HUES64 (cell line): ENCODE measurements around the gene FBXO24. TPM values are rescaled to one million over a fixed set of nuclear protein-coding genes. Genes with fewer than 3 reads are reported as not detected.
A peak's percentile ranks its signal among the peaks of the same experiment; 100 is the strongest.
"Not testable (repeated sequence)": the region's sequence is repeated elsewhere in the genome, so short reads cannot be mapped to it uniquely, and the experiment has no call there.

ENCODE experiments used
- H3K27ac ChIP-seq: 2 replicates; pipeline ENCODE4 v1.7.0; 2013; ENCODE audit warnings: low read depth, low read length, inconsistent platforms
- H3K27me3 ChIP-seq: 2 replicates; pipeline ENCODE4 v1.6.1; 2013; ENCODE audit warnings: mild to moderate bottlenecking, low read length; ENCODE audit not compliant: insufficient read depth
- H3K36me3 ChIP-seq: 2 replicates; pipeline ENCODE4 v1.6.1; 2013; ENCODE audit warnings: mild to moderate bottlenecking, low read length; ENCODE audit not compliant: insufficient read depth
- H3K4me1 ChIP-seq: 2 replicates; pipeline ENCODE4 v1.6.1; 2013; ENCODE audit warnings: mild to moderate bottlenecking, low read length, moderate library complexity; ENCODE audit not compliant: insufficient read depth
- H3K4me3 ChIP-seq: 2 replicates; pipeline ENCODE4 v1.5.1; 2013; ENCODE audit warnings: mild to moderate bottlenecking, low read length, moderate library complexity
- H3K9ac ChIP-seq: 2 replicates; pipeline ENCODE4 v1.6.1; 2013; ENCODE audit warnings: mild to moderate bottlenecking, low read depth, low read length
- H3K9me3 ChIP-seq: 2 replicates; pipeline ENCODE4 v1.6.1; 2013; ENCODE audit warnings: low read depth, low read length; ENCODE audit not compliant: insufficient read depth
- WGBS: fragments of 150-250, 120-280 bp; methylation state at CpG from one replicate; pipeline ENCODE4 v1.1.7; 2013; ENCODE audit warnings: missing lambda C conversion rate; 5-methylcytosine and 5-hydroxymethylcytosine counted together
- polyA plus RNA-seq, 2 experiments: library from polyadenylated mRNA; stranded (reverse); fragments of 50-300 nt; gene quantifications; one replicate each; pipeline ENCODE4 v1.2.3, GENCODE V29; 2013

FBXO24 gene
- polyA plus RNA-seq (2013, experiment 1 of 2) = 0.45 TPM
- polyA plus RNA-seq (2013, experiment 2 of 2) = 0.76 TPM

GRCh38 chr7:100586266-100587025, at the start of gene FBXO24:
Gene FBXO24, plus strand, starts transcription at chr7:100586328. Its CDS starts 298 bp downstream, at chr7:100586626.
- H3K36me3 ChIP-seq = peaks cover 11% of the 10 kb centered on the region
- H3K4me3 ChIP-seq = peak within 1 kb of the TSS; percentile 84
- peak within 1 kb of the TSS; percentile 90 for H3K9ac ChIP-seq
- peaks cover 25% of the 10 kb centered on the region for H3K4me1 ChIP-seq
- H3K9me3 ChIP-seq = no peaks in the 10 kb centered on the region
- WGBS = under 1% methylated on average over 53 of the region's 53 CpGs
- H3K27me3 ChIP-seq = no peaks in the 10 kb centered on the region; the same call in 1 of the 2 replicates
- H3K27ac ChIP-seq = peak within 1 kb of the TSS; percentile 95

DNA sequence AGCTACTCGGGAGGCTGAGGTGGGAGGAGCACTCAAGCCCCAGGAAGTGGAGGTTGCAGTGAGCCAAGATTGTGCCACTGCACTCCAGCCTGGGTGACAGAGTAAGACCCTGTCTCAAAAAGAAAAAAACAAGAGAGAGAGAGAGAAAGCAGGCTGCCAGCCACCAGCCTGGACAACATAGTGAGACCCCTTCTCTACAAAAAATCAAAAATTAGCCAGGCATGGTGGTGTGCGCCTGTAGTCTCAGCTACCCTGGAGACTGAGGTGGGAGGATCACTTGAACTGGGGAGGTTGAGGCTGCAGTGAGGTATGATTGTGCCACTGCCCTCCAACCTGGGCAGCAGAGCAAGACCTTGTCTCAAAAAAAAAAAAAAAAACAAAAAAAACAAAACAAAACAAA, 49.4 kb upstream of the FBXO24 start:
- 88% methylated on average over 2 of the region's 2 CpGs for WGBS
- not testable (repeated sequence) for H3K27ac ChIP-seq, H3K36me3 ChIP-seq, H3K9me3 ChIP-seq, H3K9ac ChIP-seq, H3K27me3 ChIP-seq, H3K4me1 ChIP-seq, H3K4me3 ChIP-seq

DNA sequence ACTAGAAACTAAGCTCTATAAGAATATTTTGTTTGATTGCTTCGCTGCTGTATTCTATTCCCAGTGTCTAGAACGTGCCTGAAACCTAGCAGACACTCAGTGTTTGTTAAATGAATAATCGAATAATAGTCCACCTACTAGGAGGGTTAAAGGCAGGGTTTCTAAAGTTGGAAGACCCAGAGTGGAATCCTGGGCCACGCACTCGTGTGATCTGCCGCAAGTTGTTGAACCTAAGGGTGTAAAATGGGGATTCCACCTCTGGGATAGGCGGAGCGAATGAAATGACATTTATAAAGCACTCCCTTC, 47.8 kb upstream of the FBXO24 start:
- H3K27me3 ChIP-seq = peaks cover 9% of the 10 kb centered on the region
- H3K9me3 ChIP-seq = no peaks in the 10 kb centered on the region
- H3K9ac ChIP-seq = no peak overlapping the region
- H3K27ac ChIP-seq = no peak overlapping the region
- peaks cover 16% of the 10 kb centered on the region for H3K4me1 ChIP-seq
- WGBS = 19% methylated on average over 8 of the region's 8 CpGs
- no peaks in the 10 kb centered on the region for H3K36me3 ChIP-seq
- H3K4me3 ChIP-seq = peak overlapping the region; percentile 66

GRCh38 chr7:100538654-100539435, 47.3 kb upstream of the FBXO24 start, which contains the start of gene AGFG2:
Gene AGFG2, plus strand, starts transcription at chr7:100539203. Its CDS starts 144 bp downstream, at chr7:100539347.
- Histone ChIP-seq H3K36me3 (no peaks in the 10 kb centered on the region), H3K4me1 (peaks cover 22% of the 10 kb centered on the region), H3K4me3 (peak within 1 kb of the TSS; percentile 66), H3K9ac (no peak within 1 kb of the TSS), H3K9me3 (no peaks in the 10 kb centered on the region), H3K27ac (no peak within 1 kb of the TSS), H3K27me3 (peaks cover 9% of the 10 kb centered on the region)
- 1% methylated on average over 60 of the region's 60 CpGs for WGBS

DNA sequence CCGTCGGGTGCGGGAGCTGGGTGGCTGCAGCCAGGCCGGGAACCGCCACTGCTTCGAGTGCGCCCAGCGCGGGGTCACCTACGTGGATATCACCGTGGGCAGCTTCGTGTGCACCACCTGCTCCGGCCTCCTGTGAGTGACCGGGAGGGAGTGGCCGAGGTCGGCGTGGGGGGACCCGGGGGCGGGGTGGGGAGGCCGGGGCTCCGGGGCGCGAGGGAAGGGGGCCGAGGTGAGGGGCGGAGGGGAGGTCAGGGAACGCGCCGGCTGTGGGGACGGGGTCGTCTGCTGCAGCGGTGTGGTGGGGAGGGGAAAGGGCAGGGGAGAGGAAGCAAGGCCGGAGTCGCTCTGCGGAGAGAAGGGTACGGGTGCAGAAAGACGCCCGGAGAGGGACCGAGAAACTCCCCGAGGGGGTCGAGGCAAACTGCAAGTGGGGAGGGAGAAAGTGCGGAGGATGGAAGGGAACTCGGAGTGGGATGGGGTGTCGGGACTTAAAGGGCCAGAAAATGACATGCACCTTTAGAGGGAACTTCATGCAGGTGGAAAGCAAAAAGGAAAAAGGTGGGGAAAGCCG, 46.6 kb upstream of the FBXO24 start:
- under 1% methylated on average over 44 of the region's 44 CpGs for WGBS
- Histone ChIP-seq H3K9ac (no peak overlapping the region), H3K27ac (no peak overlapping the region), H3K36me3 (no peaks in the 10 kb centered on the region), H3K4me3 (peak overlapping the region; percentile 62), H3K9me3 (no peaks in the 10 kb centered on the region), H3K4me1 (peaks cover 27% of the 10 kb centered on the region), H3K27me3 (peaks cover 9% of the 10 kb centered on the region)

GRCh38 chr7:100540073-100540723, 45.9 kb upstream of the FBXO24 start:
- H3K9me3 ChIP-seq = no peaks in the 10 kb centered on the region
- H3K36me3 ChIP-seq = no peaks in the 10 kb centered on the region
- H3K27ac ChIP-seq = no peak overlapping the region
- H3K4me3 ChIP-seq = peak overlapping the region; percentile 62
- no peak overlapping the region for H3K9ac ChIP-seq
- peaks cover 33% of the 10 kb centered on the region for H3K4me1 ChIP-seq
- 40% methylated on average over 6 of the region's 6 CpGs for WGBS
- H3K27me3 ChIP-seq = peaks cover 9% of the 10 kb centered on the region

DNA sequence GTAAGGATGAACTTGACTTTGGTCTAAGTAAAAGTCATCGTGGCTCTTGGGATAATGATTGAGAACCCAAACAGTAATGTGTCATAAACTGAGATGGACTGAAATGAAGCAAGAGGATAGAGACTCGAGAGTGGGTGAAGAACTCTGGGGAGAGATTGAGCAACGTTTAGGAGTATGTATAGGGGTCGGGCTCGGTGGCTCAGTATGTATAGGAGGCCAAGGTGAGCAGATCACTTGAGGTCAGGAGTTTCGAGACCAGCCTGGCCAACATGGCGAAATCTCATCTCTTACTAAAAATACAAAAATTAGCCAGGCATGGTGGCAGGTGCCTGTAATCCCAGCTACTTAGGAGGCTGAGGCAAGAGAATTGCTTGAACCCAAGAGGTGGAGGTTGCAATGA, 44.8 kb upstream of the FBXO24 start:
- peaks cover 44% of the 10 kb centered on the region for H3K4me1 ChIP-seq
- H3K27ac ChIP-seq, H3K36me3 ChIP-seq, H3K9ac ChIP-seq, H3K4me3 ChIP-seq, H3K9me3 ChIP-seq, H3K27me3 ChIP-seq: not testable (repeated sequence)
- 83% methylated on average over 7 of the region's 7 CpGs for WGBS

DNA sequence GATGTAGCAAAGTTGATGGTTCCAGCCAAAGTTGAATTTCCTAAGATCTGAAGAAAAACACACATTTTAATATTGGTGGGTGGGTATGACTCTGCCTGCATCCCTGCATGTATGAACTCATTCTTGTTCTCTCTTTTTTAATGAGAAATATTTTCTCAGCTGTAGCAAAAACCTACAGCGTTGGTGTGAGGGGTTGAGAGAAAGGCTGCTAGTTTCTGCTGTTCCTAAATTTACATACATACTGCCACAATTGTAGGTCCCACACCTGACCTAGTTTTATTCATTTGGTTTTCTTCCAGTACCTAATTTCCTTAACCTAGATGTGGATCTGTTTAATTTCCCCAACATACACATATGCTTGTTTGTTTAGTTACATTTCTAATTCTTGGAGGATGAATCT, 42.5 kb upstream of the FBXO24 start:
- no CpG with 5 or more reads among the region's 1 CpG for WGBS
- Histone ChIP-seq H3K9me3 (no peaks in the 10 kb centered on the region), H3K27me3 (peaks cover 9% of the 10 kb centered on the region), H3K27ac (no peak overlapping the region), H3K4me3 (no peak overlapping the region), H3K36me3 (no peaks in the 10 kb centered on the region), H3K4me1 (peaks cover 54% of the 10 kb centered on the region), H3K9ac (no peak overlapping the region)

DNA sequence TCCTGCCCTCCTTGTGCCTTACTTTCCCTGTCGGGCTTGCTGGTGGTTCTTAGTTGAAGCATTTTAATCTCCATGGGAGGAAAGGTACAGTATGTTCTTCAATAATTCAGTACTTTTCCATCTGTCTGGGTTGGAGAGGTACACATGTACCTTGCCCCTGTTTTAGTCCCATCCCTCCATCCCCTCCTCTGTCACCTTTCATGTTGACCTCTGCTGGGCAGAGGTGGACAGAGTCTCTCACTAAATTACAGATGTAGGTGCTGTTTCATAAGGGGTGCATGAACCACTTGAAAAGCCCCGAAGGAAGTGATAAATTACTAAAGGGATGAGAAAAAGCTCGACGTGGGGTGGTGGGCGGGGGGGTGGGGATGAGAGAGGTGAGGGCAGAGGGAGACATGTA, 41.7 kb upstream of the FBXO24 start:
- no peak overlapping the region for H3K27ac ChIP-seq
- H3K4me1 ChIP-seq = peaks cover 54% of the 10 kb centered on the region
- no peak overlapping the region for H3K4me3 ChIP-seq

DNA sequence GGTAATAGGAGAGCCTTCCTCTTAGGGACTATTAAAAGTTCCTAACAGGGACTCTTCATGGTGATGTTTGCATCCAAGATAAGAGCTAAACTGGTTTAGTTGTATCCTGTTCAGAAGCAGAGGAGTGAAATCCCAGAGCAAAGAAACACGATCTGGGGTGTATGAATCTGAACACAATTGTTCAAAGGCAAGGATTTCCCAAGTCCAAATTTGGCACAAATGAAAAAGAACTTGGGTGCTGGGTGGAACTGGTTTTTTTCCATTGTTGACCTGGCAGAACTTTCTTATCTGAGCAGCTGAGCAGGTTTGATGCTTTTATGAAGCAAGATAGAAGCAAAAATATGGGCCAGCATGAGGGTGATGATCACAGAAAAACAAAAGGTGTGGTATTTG, 41.2 kb upstream of the FBXO24 start:
- Histone ChIP-seq H3K9me3 (no peaks in the 10 kb centered on the region), H3K36me3 (peaks cover 7% of the 10 kb centered on the region; the same call in 1 of the 2 replicates), H3K27me3 (peaks cover 6% of the 10 kb centered on the region), H3K4me1 (peaks cover 54% of the 10 kb centered on the region), H3K4me3 (no peak overlapping the region), H3K27ac (peak overlapping the region; percentile 76), H3K9ac (peak overlapping the region; percentile 63; the same call in 1 of the 2 replicates)
- WGBS = 81% methylated on average over 1 of the region's 1 CpG

More for the DNA sequence above, 41.7 kb upstream of the FBXO24 start:
- Histone ChIP-seq H3K9me3 (no peaks in the 10 kb centered on the region), H3K9ac (no peak overlapping the region), H3K36me3 (peaks cover 4% of the 10 kb centered on the region; the same call in 1 of the 2 replicates), H3K27me3 (peaks cover 9% of the 10 kb centered on the region)
- 53% methylated on average over 4 of the region's 5 CpGs for WGBS
